ENCODE results near the gene SSX3.
"Not testable (repeated sequence)": the region's sequence is repeated elsewhere in the genome, so short reads cannot be mapped to it uniquely, and the experiment has no call there.

Gene SSX3, protein sequence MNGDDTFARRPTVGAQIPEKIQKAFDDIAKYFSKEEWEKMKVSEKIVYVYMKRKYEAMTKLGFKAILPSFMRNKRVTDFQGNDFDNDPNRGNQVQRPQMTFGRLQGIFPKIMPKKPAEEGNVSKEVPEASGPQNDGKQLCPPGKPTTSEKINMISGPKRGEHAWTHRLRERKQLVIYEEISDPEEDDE

DNA sequence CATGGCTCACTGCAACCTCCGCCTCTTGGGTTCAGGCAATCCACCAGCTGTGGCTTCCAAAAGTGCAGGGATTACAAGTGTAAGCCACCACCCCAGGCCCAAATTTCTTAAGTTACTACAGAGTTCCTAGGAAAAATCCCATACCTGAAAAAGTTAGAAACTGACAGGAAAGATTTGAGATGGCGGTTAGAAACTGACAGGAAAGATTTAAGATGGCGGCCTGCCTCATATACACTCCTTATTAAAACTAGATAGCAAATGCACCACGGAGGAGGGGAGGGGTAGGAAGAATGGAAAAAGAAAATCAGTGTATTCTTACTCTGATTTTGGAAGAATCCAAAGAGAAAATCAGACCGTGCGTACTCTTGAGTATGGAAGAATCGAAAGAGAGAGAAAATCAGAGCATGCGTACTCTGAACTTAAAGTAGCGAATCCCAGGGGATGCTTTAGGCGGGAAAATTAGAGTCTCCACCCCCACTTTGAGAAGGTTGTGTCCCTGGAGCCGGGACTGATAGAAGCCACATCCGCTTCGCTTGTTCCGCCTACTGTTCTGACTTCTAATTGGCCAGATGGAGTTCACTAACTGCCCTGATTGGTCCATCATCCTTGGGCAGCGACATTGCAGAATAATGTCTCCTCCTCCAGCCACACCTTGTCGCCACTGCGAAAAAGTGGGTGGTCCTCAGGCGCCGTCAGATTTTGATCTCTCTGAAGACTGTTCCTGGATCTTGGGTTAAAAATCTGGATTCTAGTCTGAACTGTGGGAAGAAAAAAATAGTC lies at the start of gene SSX3:
TSS of gene SSX3 (minus strand) at position 389 of the 780 bp plus-strand sequence. CDS start 1,454 bp downstream, outside the sequence.
- DNase-seq (ENCODE audit: low read depth in 2 of 2, low spot score in 1 of 2) = not testable (repeated sequence)

DNA sequence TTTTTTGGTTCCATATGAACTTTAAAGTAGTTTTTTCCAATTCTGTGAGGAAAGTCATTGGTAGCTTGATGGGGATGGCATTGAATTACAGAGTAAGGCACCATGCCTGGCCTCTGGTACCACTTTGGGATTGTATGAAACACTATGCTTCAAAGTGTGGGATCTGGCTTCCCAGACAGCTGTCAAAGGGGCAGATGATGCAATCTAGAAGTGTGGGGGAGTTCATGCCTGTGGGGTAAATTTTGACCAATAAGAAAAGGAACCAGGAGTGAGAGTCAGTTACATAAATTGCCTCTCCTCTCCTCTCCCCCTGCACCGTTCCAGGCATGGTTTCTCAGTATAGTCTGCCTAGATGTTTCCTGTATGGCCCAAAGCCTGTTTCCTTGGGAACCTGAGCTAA lies 41.3 kb upstream of the SSX3 start:
- not testable (repeated sequence) for DNase-seq (ENCODE audit: low read depth in 2 of 2, low spot score in 1 of 2)

DNA sequence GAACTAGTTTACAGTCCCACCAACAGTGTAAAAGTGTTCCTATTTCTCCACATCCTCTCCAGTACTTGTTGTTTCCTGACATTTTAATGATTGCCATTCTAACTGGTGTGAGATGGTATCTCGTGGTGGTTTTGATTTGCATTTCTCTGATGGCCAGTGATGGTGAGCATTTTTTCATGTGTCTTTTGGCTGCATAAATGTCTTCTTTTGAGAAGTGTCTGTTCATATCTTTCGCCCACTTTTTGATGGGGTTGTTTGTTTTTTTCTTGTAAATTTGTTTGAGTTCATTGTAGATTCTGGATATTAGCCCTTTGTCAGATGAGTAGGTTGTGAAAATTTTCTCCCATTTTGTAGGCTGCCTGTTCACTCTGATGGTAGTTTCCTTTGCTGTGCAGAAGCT lies 40.4 kb upstream of the SSX3 start:
- DNase-seq (ENCODE audit: low read depth in 2 of 2, low spot score in 1 of 2) = not testable (repeated sequence)

DNA sequence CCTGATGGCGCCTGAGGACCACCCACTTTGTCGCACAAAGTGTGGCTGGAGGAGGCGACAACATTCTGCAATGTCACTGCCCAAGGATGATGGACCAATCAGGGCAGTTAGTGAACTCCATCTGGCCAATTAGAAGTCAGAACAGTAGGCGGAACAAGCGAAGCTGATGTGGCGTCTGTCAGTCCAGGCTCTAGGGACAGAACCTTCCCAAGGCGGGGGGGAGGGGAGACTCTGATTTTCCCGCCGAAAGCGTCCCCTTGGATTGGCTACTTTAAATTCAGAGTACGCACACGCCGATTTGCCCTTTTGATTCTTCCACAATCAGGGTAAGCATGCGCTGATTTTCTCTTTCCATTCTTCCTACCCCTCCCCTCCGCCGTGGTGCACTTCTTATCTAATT lies 26.7 kb upstream of the SSX3 start, which contains the start of gene SSX4:
TSS of gene SSX4 (plus strand) at position 301 of the 400 bp plus-strand sequence. CDS start 515 bp downstream, outside the sequence.
- not testable (repeated sequence) for DNase-seq (ENCODE audit: low read depth in 2 of 2, low spot score in 1 of 2)

DNA sequence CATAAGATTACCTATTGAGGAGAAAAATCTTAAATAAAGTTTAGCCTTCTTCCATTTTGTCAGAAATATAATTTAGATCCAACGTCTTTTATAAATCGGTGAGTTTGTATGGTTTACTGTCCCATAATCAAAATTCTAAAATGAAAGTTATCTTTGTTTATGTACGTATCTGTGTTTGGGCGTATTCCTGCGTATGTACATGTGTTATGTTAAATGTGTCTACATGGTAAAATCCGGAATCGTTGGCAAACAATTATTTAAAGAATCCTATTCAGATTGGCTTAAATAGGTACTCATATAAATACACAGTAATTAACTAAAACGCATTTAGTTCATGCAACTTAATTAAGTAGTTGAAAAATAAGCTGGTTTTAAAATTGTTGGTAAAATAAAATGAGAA lies 13.9 kb upstream of the SSX3 start:
- not testable (repeated sequence) for DNase-seq (ENCODE audit: low read depth in 2 of 2, low spot score in 1 of 2)

DNA sequence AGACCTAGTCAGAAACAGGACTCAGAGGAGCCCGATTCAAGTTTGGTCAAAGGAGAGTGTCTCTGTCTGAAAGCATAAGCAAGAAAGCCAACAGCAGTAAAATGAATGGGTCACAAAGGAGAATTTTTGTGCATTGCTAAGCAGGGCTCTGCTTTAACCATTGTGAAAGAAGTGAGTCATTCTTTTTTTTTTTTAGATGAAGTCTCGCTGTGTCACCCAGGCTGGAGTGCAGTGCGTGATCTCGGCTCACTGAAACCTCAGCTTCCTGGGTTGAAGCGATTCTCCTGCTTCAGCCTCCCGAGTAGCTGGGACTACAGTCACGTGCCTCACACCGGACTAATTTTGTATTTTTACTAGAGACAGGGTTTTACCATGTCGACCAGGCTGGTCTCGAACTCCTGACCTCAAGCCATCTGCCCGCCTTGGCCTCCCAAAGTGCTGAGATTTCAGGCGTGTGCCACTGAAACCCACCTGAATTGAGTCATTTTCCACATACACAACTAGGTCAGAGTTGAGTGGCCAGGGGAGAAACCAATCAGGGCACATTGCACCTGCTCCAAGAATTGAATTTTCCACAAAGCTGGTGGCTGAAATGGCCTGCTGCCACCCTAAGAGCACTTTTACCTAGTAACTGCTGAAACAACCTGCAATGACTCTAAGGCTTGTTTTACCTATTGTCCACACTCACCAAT lies 11.4 kb upstream of the SSX3 start:
- DNase-seq (ENCODE audit: low read depth in 2 of 2, low spot score in 1 of 2) = not testable (repeated sequence)

DNA sequence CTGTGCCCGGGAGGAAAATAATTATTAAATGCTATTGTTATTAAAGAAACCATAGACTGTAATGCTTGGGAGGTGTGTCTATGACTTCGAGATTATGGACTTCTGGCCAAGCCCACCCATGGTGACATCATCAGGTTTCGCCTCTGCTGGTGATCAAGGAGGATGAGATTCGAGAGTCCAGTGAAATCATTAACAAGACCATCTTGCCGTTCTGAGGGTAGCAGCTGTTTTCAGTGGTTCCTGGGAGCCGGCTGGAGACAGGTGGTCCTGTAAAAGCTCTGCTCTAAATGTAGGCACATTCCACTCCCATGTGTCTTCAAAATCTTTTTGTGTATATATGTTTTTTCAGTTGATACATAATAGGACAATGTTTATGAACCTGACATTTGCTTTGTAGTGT lies 2.8 kb upstream of the SSX3 start:
- DNase-seq (ENCODE audit: low read depth in 2 of 2, low spot score in 1 of 2) = not testable (repeated sequence)

DNA sequence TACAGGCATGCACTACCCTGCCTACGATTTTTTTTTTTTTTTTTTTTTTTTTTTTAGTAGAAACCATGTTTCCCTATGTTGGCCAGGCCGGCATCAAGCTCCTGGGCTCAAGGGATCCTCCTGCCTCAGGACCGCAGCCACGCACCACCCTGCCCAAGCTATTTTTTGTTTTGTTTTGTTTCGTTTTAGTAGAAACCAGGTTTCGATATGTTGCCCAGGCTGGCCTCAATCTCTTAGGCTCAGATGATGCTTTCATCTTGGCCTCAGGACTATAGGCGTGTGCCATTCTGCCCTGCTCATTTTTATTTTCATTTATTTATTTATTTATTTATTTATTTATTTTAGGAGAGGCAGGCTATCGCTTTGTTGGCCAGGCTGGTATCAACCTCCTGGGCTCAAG lies 1.2 kb upstream of the SSX3 start:
- no peak for DNase-seq (ENCODE audit: low read depth in 2 of 2, low spot score in 1 of 2)

DNA sequence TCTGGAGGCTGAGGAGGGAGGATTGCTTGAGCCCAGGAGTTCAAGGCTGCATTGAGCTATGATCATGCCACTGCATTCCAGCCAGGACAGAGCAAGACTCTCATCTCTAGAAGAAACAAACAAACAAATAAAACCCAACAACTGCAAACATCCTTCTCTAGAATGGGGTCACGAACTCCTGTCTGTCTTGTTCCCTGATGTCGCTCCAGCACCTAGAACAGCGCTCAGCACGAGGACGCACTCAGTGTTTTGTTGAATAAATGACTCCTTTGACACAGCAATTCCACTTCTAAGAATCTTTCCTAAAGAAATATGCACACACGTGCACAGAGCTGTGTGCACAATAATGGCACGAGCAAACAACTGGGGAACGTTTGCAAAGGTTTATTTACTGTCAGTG lies 10.4 kb downstream of the SSX3 start:
- DNase-seq (ENCODE audit: low read depth in 2 of 2, low spot score in 1 of 2) = not testable (repeated sequence)

DNA sequence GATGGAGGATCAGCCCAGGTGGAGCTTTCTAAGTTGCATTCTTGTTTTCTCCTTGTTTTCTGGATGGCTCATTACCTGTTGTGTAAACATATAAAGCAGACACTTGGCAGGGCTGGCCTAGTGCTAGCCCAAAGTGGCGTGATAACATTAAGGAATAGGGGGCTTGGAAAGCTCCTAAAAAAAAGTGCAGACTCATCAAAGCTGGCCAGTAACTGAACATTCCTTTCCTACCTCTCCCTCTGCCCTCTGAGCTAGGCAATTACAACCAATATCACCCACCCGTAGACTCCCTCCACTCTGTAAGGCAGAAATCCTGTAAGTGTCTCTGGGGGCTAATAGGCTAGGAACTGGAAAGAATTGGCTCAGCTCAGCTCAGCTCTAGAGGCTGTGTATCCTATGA lies 42.5 kb downstream of the SSX3 start:
- DNase-seq (ENCODE audit: low read depth in 2 of 2, low spot score in 1 of 2) = not testable (repeated sequence)

DNA sequence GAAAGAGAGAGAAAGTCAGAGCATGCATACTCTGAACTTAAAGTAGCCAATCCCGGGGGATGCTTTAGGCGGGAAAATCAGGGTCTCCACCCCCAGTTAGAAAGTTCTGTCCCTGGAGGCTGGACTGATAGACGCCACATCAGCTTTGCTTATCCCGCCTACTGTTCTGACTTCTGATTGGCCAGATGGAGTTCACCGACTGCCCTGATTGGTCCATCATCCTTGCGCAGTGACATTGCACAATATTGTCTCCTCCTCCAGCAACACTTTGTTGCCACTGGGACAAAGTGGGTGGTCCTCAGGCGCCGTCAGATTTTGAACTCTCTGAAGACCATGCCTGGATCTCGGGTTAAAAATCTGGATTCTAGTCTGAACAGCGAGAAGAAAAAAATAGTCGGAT lies 50.3 kb downstream of the SSX3 start:
- no peak for DNase-seq (ENCODE audit: low read depth in 2 of 2, low spot score in 1 of 2)
